HEK293 (cell line): ENCODE results near the gene DENND5A.

ENCODE experiments used
- CTCF ChIA-PET: fragments of 350-600 bp; formaldehyde crosslinking; extraction: SDS; loops from one replicate; lab custom pipeline; 2021; ENCODE audit warnings: antibody characterized with exemption; lab: Yijun Ruan, JAX
- POLR2A ChIA-PET: fragments of 300-600 bp; formaldehyde crosslinking; extraction: SDS; loops from one replicate; lab custom pipeline; 2020; ENCODE audit warnings: antibody characterized with exemption, inconsistent platforms; lab: Yijun Ruan, JAX
- H3K27ac ChIP-seq: fragments of 200-500 bp; sonication (Bioruptor generic); 2 replicates; pipeline ENCODE4 v1.5.1; 2014; ENCODE audit warnings: low read depth, low read length, control low read depth, inconsistent platforms; ENCODE audit errors: extremely low read depth
- H3K36me3 ChIP-seq, 2 experiments: fragments of 200-500 bp in 1 of 2; sonication (Bioruptor generic) in 1 of 2; 1 replicate in 1 of 2; 2 replicates in 1 of 2; pipeline ENCODE4 v1.5.1; 2014 to 2017; ENCODE audit warnings: inconsistent platforms in 2 of 2, low read length in 2 of 2; ENCODE audit not compliant: control insufficient read depth in 2 of 2, insufficient read depth in 1 of 2
- H3K4me1 ChIP-seq: fragments of 200-500 bp; sonication (Bioruptor generic); 2 replicates; pipeline ENCODE4 v1.5.1; 2014; ENCODE audit warnings: mild to moderate bottlenecking, low read length, inconsistent platforms; ENCODE audit not compliant: control insufficient read depth, insufficient read depth
- H3K4me3 ChIP-seq: 2 replicates; pipeline ENCODE4 v1.5.1; 2011; ENCODE audit warnings: low read depth, mild to moderate bottlenecking, control low read depth, low read length, moderate library complexity
- H3K9me3 ChIP-seq: fragments of 200-500 bp; sonication (Bioruptor generic); 2 replicates; pipeline ENCODE4 v1.5.1; 2014; ENCODE audit warnings: low read depth, low read length, inconsistent platforms; ENCODE audit not compliant: control insufficient read depth, insufficient read depth
- KLF16 ChIP-seq: fragments of 450-650 bp; formaldehyde crosslinking; IDR thresholded peaks from 2 replicates; pipeline ENCODE4 v1.5.1; 2017; ENCODE audit warnings: missing biosample characterization, missing genetic modification characterization
- KLF7 ChIP-seq: fragments of 450-650 bp; formaldehyde crosslinking; IDR thresholded peaks from 2 replicates; pipeline ENCODE4 v1.5.1; 2016; ENCODE audit warnings: missing biosample characterization, missing genetic modification characterization, borderline replicate concordance
- SCRT2 ChIP-seq: fragments of 450-650 bp; formaldehyde crosslinking; IDR thresholded peaks from 2 replicates; pipeline ENCODE4 v1.5.1; 2016; ENCODE audit warnings: missing biosample characterization, missing genetic modification characterization
- SP2 ChIP-seq: fragments of 450-650 bp; formaldehyde crosslinking; IDR thresholded peaks from 2 replicates; pipeline ENCODE4 v1.5.1; 2016; ENCODE audit warnings: missing biosample characterization, missing genetic modification characterization
- ZBTB1 ChIP-seq: fragments of 450-650 bp; formaldehyde crosslinking; IDR thresholded peaks from 2 replicates; pipeline ENCODE4 v1.5.1; 2016; ENCODE audit warnings: missing biosample characterization, missing genetic modification characterization
- ZFP3 ChIP-seq: fragments of 450-650 bp; formaldehyde crosslinking; IDR thresholded peaks from 2 replicates; pipeline ENCODE4 v1.5.1; 2016; ENCODE audit warnings: low read depth, missing biosample characterization, missing genetic modification characterization
- ZIC2 ChIP-seq: fragments of 450-650 bp; formaldehyde crosslinking; IDR thresholded peaks from 2 replicates; pipeline ENCODE4 v1.5.1; 2016; ENCODE audit warnings: missing biosample characterization, missing genetic modification characterization
- ZNF112 ChIP-seq: fragments of 450-650 bp; formaldehyde crosslinking; IDR thresholded peaks from 2 replicates; pipeline ENCODE4 v1.5.0; 2017; ENCODE audit warnings: missing biosample characterization, missing genetic modification characterization
- ZNF211 ChIP-seq: fragments of 450-650 bp; formaldehyde crosslinking; IDR thresholded peaks from 2 replicates; pipeline ENCODE4 v1.5.1; 2016; ENCODE audit warnings: low read depth, missing biosample characterization, missing genetic modification characterization
- ZNF266 ChIP-seq: fragments of 450-650 bp; formaldehyde crosslinking; IDR thresholded peaks from 2 replicates; pipeline ENCODE4 v1.5.1; 2016; ENCODE audit warnings: missing biosample characterization, missing genetic modification characterization, low read depth
- ZNF292 ChIP-seq: fragments of 450-650 bp; formaldehyde crosslinking; IDR thresholded peaks from 2 replicates; pipeline ENCODE4 v1.5.1; 2016; ENCODE audit warnings: low read depth, missing biosample characterization, missing genetic modification characterization, borderline replicate concordance
- ZNF501 ChIP-seq: fragments of 450-650 bp; formaldehyde crosslinking; IDR thresholded peaks from 2 replicates; pipeline ENCODE4 v1.5.1; 2016; ENCODE audit warnings: missing biosample characterization, missing genetic modification characterization
- ZNF558 ChIP-seq: fragments of 450-650 bp; formaldehyde crosslinking; IDR thresholded peaks from 2 replicates; pipeline ENCODE4 v1.5.1; 2016; ENCODE audit warnings: missing biosample characterization, missing genetic modification characterization
- ZNF624 ChIP-seq: fragments of 450-650 bp; formaldehyde crosslinking; IDR thresholded peaks from 2 replicates; pipeline ENCODE4 v1.5.1; 2017; ENCODE audit warnings: missing biosample characterization, missing genetic modification characterization
- ZNF626 ChIP-seq: fragments of 450-650 bp; sonication (Bioruptor Pico); formaldehyde crosslinking; IDR thresholded peaks from 2 replicates; pipeline ENCODE4 v1.5.1; 2018; ENCODE audit warnings: missing biosample characterization, missing genetic modification characterization, inconsistent platforms
- ZNF701 ChIP-seq: fragments of 450-650 bp; formaldehyde crosslinking; IDR thresholded peaks from 2 replicates; pipeline ENCODE4 v1.5.1; 2016; ENCODE audit warnings: missing biosample characterization, missing genetic modification characterization
- ZNF791 ChIP-seq: fragments of 450-650 bp; formaldehyde crosslinking; IDR thresholded peaks from 2 replicates; pipeline ENCODE4 v1.5.1; 2016; ENCODE audit warnings: missing biosample characterization, missing genetic modification characterization
- ZSCAN16 ChIP-seq: fragments of 450-650 bp; formaldehyde crosslinking; IDR thresholded peaks from 2 replicates; pipeline ENCODE4 v1.5.1; 2016; ENCODE audit warnings: missing biosample characterization, missing genetic modification characterization
- ZSCAN23 ChIP-seq: fragments of 450-650 bp; formaldehyde crosslinking; IDR thresholded peaks from 2 replicates; pipeline ENCODE4 v1.5.1; 2016; ENCODE audit warnings: missing biosample characterization, missing genetic modification characterization
- ZSCAN30 ChIP-seq: fragments of 450-650 bp; IDR thresholded peaks from 2 replicates; pipeline ENCODE4 v1.5.1; 2018; ENCODE audit warnings: missing biosample characterization, mild to moderate bottlenecking, missing genetic modification characterization, moderate library complexity
- TF ChIP-seq, protein P1 (sequence below): fragments of 450-650 bp; formaldehyde crosslinking; conservative IDR thresholded peaks from 2 replicates; pipeline ENCODE4 v1.5.1; 2016; ENCODE audit warnings: low read depth, missing biosample characterization, missing genetic modification characterization
- TF ChIP-seq, protein P2 (sequence below): fragments of 450-650 bp; formaldehyde crosslinking; IDR thresholded peaks from 2 replicates; pipeline ENCODE4 v1.5.1; 2016; ENCODE audit warnings: missing biosample characterization, missing genetic modification characterization
- TF ChIP-seq, protein P3 (sequence below): fragments of 450-650 bp; formaldehyde crosslinking; IDR thresholded peaks from 2 replicates; pipeline ENCODE4 v1.5.0; 2017; ENCODE audit warnings: missing biosample characterization, missing genetic modification characterization, borderline replicate concordance
- TF ChIP-seq, protein P4 (sequence below): fragments of 450-650 bp; formaldehyde crosslinking; IDR thresholded peaks from 2 replicates; pipeline ENCODE4 v1.5.1; 2017; ENCODE audit warnings: missing biosample characterization, missing genetic modification characterization

The DENND5A gene

DNA sequence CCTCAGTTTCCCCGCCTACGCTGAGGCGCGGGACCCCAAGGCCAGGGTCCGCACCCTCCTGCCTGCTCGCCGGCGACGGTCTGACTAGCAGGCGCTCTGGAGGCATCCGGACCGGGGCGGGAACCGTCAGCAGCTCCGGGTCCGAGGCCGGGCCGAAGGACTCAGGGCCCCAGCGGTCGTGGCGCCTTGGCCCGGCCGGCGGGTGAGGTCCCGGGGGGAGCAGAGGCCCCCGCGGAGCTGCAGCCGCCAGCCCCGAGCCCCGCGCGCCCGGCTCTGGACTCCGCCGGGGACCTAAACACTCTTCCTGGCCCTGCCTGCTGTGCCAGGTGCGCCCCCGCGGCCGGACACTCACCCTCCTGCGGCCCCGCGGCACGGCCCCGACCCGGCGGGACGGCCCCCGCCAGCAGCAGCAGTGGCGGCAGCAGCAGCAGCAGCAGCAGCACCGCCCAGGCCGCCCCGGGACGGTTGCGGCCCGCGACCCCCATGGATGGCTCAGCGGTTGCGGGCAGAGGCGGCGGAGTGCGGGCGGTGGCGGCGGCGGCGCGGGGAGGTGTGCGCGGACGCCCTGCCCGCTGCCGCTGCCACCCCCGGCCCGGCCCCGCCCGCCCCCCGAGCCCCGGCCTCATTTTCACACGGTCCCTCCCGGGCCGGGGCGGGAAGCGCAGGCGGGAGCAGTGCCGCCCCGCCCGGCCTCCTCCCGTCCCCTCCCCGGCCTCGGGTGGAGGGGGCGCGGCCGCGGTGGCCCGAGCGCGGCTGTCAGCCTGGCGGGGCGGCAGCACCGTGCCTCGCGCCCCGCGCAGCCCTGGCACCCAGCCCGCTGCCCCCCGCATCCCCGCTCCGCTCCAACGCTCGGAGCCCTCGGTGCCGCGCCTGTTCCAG is 173.9 kb downstream of the DENND5A start, which contains the start of gene SCUBE2:
Gene SCUBE2 (minus strand): TSS at position 556 of the 879 bp plus-strand sequence. CDS start 71 bp downstream, at position 485.
- Histone ChIP-seq H3K9me3 (no peaks in the 10 kb centered on the region), H3K27ac (no peak within 1 kb of the TSS), H3K4me1 (no peaks in the 10 kb centered on the region), H3K36me3 (no peaks in the 10 kb centered on the region), H3K4me3 (peak within 1 kb of the TSS; percentile 25)
- no peak for TF ChIP-seq KLF16 (tag by site-specific recombination)
- TF ChIP-seq ZFP3 (tag by site-specific recombination) = no peak
- no peak for TF ChIP-seq SP2 (tag by site-specific recombination)
- no peak for TF ChIP-seq ZNF266 (tag by site-specific recombination)
- TF ChIP-seq ZIC2 (tag by site-specific recombination) = no peak
- TF ChIP-seq, protein P1, sequence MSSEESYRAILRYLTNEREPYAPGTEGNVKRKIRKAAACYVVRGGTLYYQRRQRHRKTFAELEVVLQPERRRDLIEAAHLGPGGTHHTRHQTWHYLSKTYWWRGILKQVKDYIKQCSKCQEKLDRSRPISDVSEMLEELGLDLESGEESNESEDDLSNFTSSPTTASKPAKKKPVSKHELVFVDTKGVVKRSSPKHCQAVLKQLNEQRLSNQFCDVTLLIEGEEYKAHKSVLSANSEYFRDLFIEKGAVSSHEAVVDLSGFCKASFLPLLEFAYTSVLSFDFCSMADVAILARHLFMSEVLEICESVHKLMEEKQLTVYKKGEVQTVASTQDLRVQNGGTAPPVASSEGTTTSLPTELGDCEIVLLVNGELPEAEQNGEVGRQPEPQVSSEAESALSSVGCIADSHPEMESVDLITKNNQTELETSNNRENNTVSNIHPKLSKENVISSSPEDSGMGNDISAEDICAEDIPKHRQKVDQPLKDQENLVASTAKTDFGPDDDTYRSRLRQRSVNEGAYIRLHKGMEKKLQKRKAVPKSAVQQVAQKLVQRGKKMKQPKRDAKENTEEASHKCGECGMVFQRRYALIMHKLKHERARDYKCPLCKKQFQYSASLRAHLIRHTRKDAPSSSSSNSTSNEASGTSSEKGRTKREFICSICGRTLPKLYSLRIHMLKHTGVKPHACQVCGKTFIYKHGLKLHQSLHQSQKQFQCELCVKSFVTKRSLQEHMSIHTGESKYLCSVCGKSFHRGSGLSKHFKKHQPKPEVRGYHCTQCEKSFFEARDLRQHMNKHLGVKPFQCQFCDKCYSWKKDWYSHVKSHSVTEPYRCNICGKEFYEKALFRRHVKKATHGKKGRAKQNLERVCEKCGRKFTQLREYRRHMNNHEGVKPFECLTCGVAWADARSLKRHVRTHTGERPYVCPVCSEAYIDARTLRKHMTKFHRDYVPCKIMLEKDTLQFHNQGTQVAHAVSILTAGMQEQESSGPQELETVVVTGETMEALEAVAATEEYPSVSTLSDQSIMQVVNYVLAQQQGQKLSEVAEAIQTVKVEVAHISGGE = no peak
- TF ChIP-seq ZSCAN30 = no peak
- TF ChIP-seq SCRT2 = no peak
- TF ChIP-seq, protein P2, sequence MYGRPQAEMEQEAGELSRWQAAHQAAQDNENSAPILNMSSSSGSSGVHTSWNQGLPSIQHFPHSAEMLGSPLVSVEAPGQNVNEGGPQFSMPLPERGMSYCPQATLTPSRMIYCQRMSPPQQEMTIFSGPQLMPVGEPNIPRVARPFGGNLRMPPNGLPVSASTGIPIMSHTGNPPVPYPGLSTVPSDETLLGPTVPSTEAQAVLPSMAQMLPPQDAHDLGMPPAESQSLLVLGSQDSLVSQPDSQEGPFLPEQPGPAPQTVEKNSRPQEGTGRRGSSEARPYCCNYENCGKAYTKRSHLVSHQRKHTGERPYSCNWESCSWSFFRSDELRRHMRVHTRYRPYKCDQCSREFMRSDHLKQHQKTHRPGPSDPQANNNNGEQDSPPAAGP (tag by site-specific recombination) = no peak
- no peak for TF ChIP-seq ZNF292 (tag by site-specific recombination)
- no peak for TF ChIP-seq ZNF501 (tag by site-specific recombination)
- no peak for TF ChIP-seq ZNF211 (tag by site-specific recombination)
- ChIA-PET CTCF (interaction anchor here (0.6 kb wide), 1 partner anchor 9 kb away, joined by 5 read pairs; no protein-coding TSS in a partner anchor), POLR2A (interaction anchor here (0.5 kb wide), 1 partner anchor 37 kb away, joined by 12 read pairs; no protein-coding TSS in a partner anchor)

DNA sequence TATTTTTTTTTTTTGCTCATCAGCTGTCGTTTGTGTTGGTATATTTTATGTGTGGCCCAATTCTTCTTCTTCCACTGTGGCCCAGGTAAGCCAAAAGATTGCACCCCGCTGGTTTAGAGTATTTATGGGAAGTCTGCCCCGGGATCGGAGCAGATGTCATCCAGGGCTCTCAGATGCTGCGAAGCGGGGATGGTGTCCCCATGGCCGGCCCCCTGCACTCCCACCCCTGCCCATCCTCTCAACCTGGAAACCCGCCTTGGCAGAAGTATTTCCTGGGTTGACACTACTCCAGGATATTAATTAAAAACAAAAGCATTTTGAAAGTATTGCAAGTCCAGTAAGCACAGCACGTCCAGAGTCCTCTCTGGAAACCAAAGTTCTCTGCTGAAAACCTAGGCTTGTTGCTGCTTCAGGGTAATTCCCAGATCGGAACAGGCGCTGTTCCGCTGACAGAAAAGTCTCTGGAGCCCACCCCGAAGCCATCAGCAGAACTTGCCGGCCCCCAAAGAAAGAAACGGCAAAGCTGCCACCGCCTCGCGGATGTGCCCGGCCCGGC is 174.6 kb downstream of the DENND5A start:
- Histone ChIP-seq H3K9me3 (no peaks in the 10 kb centered on the region), H3K27ac (no peak overlapping the region), H3K4me3 (peak overlapping the region; percentile 25), H3K36me3 (no peaks in the 10 kb centered on the region), H3K4me1 (no peaks in the 10 kb centered on the region)
- ChIA-PET POLR2A (interaction anchor here (0.5 kb wide), 1 partner anchor 37 kb away, joined by 12 read pairs; no protein-coding TSS in a partner anchor), CTCF (interaction anchor here (0.6 kb wide), 2 partner anchors 8 to 30 kb away, joined by 4 to 5 read pairs; no protein-coding TSS in a partner anchor)
- TF ChIP-seq ZNF211 (tag by site-specific recombination) = no peak
- no peak for TF ChIP-seq ZNF624 (tag by site-specific recombination)
- no peak for TF ChIP-seq ZSCAN16
- no peak for TF ChIP-seq ZBTB1
- no peak for TF ChIP-seq KLF7 (tag by site-specific recombination)
- no peak for TF ChIP-seq ZNF558 (tag by site-specific recombination)
- TF ChIP-seq ZNF112 (tag by site-specific recombination) = no peak
- TF ChIP-seq, protein P3, sequence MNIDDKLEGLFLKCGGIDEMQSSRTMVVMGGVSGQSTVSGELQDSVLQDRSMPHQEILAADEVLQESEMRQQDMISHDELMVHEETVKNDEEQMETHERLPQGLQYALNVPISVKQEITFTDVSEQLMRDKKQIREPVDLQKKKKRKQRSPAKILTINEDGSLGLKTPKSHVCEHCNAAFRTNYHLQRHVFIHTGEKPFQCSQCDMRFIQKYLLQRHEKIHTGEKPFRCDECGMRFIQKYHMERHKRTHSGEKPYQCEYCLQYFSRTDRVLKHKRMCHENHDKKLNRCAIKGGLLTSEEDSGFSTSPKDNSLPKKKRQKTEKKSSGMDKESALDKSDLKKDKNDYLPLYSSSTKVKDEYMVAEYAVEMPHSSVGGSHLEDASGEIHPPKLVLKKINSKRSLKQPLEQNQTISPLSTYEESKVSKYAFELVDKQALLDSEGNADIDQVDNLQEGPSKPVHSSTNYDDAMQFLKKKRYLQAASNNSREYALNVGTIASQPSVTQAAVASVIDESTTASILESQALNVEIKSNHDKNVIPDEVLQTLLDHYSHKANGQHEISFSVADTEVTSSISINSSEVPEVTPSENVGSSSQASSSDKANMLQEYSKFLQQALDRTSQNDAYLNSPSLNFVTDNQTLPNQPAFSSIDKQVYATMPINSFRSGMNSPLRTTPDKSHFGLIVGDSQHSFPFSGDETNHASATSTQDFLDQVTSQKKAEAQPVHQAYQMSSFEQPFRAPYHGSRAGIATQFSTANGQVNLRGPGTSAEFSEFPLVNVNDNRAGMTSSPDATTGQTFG (tag by site-specific recombination) = no peak
- TF ChIP-seq ZNF701 (tag by site-specific recombination) = no peak
- no peak for TF ChIP-seq ZNF626 (tag by site-specific recombination)
- no peak for TF ChIP-seq KLF16 (tag by site-specific recombination)
- no peak for TF ChIP-seq ZSCAN23 (tag by site-specific recombination)
- TF ChIP-seq ZNF791 = no peak
- TF ChIP-seq, protein P4, sequence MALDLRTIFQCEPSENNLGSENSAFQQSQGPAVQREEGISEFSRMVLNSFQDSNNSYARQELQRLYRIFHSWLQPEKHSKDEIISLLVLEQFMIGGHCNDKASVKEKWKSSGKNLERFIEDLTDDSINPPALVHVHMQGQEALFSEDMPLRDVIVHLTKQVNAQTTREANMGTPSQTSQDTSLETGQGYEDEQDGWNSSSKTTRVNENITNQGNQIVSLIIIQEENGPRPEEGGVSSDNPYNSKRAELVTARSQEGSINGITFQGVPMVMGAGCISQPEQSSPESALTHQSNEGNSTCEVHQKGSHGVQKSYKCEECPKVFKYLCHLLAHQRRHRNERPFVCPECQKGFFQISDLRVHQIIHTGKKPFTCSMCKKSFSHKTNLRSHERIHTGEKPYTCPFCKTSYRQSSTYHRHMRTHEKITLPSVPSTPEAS = no peak
